Activated CD4-positive, alpha-beta memory T cell treated with anti-CD3 and anti-CD28 coated beads for 36 hours (primary cell): Measurements from ENCODE around the gene ARID5A. TPM values are rescaled to one million over a fixed set of nuclear protein-coding genes. Genes with fewer than 3 reads are reported as not detected.

Experiments
- CTCF ChIA-PET: fragments of 350-600 bp; sonication (Branson Sonifier 250); formaldehyde crosslinking; loops from one replicate; lab custom pipeline; 2021; ENCODE audit warnings: antibody characterized with exemption, inconsistent platforms; lab: Charles Lee
- POLR2A ChIA-PET: fragments of 350-600 bp; sonication (Branson Sonifier 250); formaldehyde crosslinking; loops from one replicate; lab custom pipeline; 2021; ENCODE audit warnings: antibody characterized with exemption; lab: Charles Lee
- DNase-seq: peaks from one replicate; pipeline ENCODE4 v3.0.0-alpha.2; 2020
- H3K27ac Mint-ChIP-seq: one replicate; pipeline ENCODE4 v1.8.0; 2021; ENCODE audit warnings: mixed read lengths
- H3K27me3 Mint-ChIP-seq: one replicate; pipeline ENCODE4 v1.8.0; 2021; ENCODE audit warnings: mixed read lengths
- H3K36me3 Mint-ChIP-seq: one replicate; pipeline ENCODE4 v1.8.0; 2021; ENCODE audit warnings: mixed read lengths
- H3K4me1 Mint-ChIP-seq: one replicate; pipeline ENCODE4 v1.8.0; 2021; ENCODE audit warnings: low read depth, mixed read lengths
- H3K4me3 Mint-ChIP-seq: one replicate; pipeline ENCODE4 v1.8.0; 2021; ENCODE audit warnings: mild to moderate bottlenecking, mixed read lengths
- H3K9me3 Mint-ChIP-seq: one replicate; pipeline ENCODE4 v1.8.0; 2021; ENCODE audit warnings: mixed read lengths
- intact Hi-C: fragments of 100-400 bp; cut with micrococcal nuclease; formaldehyde crosslinking; loops from one replicate; pipeline ENCODE4 v1.15.1; 2023
- total RNA-seq, 2 experiments: library from RNA; stranded (reverse); gene quantifications; one replicate each; pipeline ENCODE4 v1.2.3, GENCODE V29; 2021

Gene ARID5A
- total RNA-seq, 2 experiments from 2014 or later: 260 to 266 TPM

DNA sequence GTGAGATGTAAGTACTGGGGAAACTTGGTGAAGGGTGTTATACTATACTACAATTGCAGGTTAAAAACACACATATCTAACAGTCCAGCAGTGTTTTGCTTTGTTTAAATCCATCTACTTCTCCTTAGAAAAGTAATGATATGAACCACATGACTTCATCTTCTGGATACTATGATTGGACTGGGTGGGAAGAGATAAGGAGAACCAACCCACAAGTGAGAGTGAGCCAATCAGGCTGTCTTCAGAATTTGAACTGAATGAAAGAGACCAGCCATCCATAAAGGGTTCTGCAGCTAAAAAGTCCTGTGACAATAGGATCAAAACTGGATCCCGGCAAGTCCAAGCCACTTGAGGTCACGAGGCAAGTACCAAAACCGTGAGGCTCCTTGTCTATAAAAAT lies 54.9 kb downstream of the ARID5A start:
- peaks cover 47% of the 10 kb centered on the region for H3K36me3 Mint-ChIP-seq
- no peaks in the 10 kb centered on the region for H3K9me3 Mint-ChIP-seq
- POLR2A ChIA-PET: no interaction called here
- no peak for DNase-seq
- intact Hi-C loops: loop anchor here (5.0 kb wide), 1 partner anchor 46 kb away; the partner anchor contains the start of gene KANSL3
- no peak overlapping the region for H3K4me3 Mint-ChIP-seq
- CTCF ChIA-PET: no interaction called here
- H3K27me3 Mint-ChIP-seq: no peaks in the 10 kb centered on the region
- H3K27ac Mint-ChIP-seq: no peak overlapping the region
- peaks cover 46% of the 10 kb centered on the region for H3K4me1 Mint-ChIP-seq

DNA sequence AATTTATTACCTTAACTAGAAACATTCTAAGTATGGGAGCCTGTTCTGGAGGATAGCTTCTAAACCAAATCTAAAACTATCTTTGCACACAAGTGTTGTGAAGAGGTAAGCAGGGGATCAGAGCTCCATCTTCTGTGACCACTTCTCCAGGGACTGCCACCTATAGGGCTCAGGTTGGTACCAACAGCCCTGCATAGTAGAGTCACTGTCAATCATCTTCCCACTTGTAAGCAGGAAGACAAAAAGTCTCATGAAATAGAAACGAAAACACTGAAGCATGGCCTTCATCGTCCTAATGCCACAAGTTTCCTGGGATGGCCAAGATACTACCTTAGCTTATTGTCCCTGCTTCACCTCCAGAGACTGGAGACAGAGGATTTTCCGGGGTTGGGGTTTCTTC lies 57.7 kb downstream of the ARID5A start:
- Mint-ChIP-seq H3K27me3 (no peaks in the 10 kb centered on the region), H3K27ac (peak overlapping the region; percentile 96), H3K4me3 (no peak overlapping the region), H3K9me3 (no peaks in the 10 kb centered on the region), H3K4me1 (peaks cover 43% of the 10 kb centered on the region), H3K36me3 (peaks cover 49% of the 10 kb centered on the region)
- DNase-seq: no peak
- ChIA-PET CTCF (interaction anchor here (1.0 to 2.2 kb wide), 9 partner anchors 11 to 602 kb away, joined by 3 to 9 read pairs (median 3); partner anchors contain the start of gene ANKRD36), POLR2A (interaction anchor here (1.0 to 2.0 kb wide), 3 partner anchors 12 to 57 kb away, joined by 3 to 5 read pairs (median 4); no protein-coding TSS in a partner anchor)
- intact Hi-C loops: loop anchor here (1.0 to 5.0 kb wide), 2 partner anchors 23 to 43 kb away; partner anchors contain the start of gene KANSL3

DNA sequence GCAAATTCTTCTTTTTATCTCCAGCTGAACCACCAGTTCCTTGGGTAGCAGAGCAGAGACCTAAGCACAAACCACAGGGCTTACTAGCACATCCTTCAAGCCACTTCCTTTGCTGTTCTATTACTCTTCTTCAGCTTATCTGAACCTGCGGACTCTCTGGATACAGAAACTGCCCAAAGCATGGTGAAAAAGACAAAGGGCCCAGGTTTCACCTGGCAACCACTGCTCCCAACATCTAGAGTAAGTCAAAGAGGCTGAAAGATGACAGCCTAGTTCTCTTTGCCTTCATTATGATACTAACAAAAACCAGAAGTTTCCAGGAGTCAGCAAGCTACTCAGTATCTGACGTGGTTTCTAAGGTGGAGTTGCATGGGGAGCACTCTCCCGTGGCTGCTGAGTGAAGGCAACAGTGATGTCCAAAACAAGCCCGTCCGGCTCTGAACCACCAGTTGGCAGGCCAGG lies 58.2 kb downstream of the ARID5A start:
- POLR2A ChIA-PET: interaction anchor here (0.6 to 2.0 kb wide), 4 partner anchors 12 to 316 kb away, joined by 3 to 5 read pairs (median 4); no protein-coding TSS in a partner anchor

DNA sequence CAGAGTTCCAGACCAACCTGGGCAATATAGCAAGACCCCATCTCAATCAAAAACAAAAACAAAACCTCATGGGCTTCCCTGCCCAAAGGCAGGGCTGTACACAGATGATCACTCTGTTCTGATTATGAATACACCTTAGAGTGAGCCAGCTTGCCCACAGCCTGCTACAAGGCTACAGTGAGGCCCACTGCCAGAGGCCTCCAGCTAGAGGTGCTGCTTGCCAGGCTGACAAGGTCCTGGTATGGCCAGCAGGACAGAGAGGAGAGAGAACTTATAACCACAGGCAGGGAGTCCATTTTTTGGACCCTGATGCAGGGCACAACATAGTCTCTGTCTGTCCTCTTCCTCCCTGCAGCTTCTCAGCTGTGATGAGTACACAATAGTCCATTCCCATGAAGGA lies 60.0 kb downstream of the ARID5A start:
- no peak for DNase-seq
- POLR2A ChIA-PET: no interaction called here
- H3K4me1 Mint-ChIP-seq: peaks cover 49% of the 10 kb centered on the region
- intact Hi-C loops: no loop called here
- H3K27ac Mint-ChIP-seq: no peak overlapping the region
- no peaks in the 10 kb centered on the region for H3K27me3 Mint-ChIP-seq
- CTCF ChIA-PET: no interaction called here
- H3K36me3 Mint-ChIP-seq: peaks cover 58% of the 10 kb centered on the region
- H3K4me3 Mint-ChIP-seq: no peak overlapping the region
- H3K9me3 Mint-ChIP-seq: no peaks in the 10 kb centered on the region

More for the DNA sequence above, 58.2 kb downstream of the ARID5A start:
- H3K27me3 Mint-ChIP-seq: no peaks in the 10 kb centered on the region
- peaks cover 46% of the 10 kb centered on the region for H3K36me3 Mint-ChIP-seq
- H3K27ac Mint-ChIP-seq: peak overlapping the region; percentile 96
- DNase-seq: peak; percentile 53
- CTCF ChIA-PET: interaction anchor here (1.0 to 2.2 kb wide), 8 partner anchors 11 to 518 kb away, joined by 3 to 9 read pairs (median 4); partner anchors contain the start of gene ANKRD36
- no peaks in the 10 kb centered on the region for H3K9me3 Mint-ChIP-seq
- intact Hi-C loops: loop anchor here (1.0 to 5.0 kb wide), 2 partner anchors 23 to 43 kb away; partner anchors contain the start of gene KANSL3
- peaks cover 41% of the 10 kb centered on the region for H3K4me1 Mint-ChIP-seq
- H3K4me3 Mint-ChIP-seq: no peak overlapping the region

DNA sequence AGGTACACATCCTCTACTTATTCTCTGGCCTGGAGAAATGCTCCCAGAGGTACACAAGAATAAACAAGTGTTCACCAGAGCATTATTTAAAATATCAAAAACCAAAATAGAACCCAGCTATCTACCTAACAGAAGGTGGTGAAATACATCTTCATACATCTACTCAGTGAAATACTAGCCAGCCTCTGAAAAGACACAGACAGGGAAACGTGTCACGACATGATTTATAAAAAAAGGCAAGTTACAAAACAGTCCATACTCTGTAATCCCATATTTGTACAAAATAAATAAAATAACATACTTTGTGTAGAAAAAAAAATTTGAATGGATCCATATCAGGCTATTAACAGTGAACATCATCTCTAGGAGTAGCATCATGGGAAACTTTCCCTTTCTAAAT lies 63.4 kb downstream of the ARID5A start:
- ChIA-PET POLR2A (no interaction called here), CTCF (no interaction called here)
- Mint-ChIP-seq H3K27ac (peak overlapping the region; percentile 49), H3K9me3 (no peaks in the 10 kb centered on the region), H3K27me3 (no peaks in the 10 kb centered on the region), H3K36me3 (peaks cover 45% of the 10 kb centered on the region), H3K4me1 (peaks cover 30% of the 10 kb centered on the region), H3K4me3 (no peak overlapping the region)
- intact Hi-C loops: no loop called here
- DNase-seq: no peak

DNA sequence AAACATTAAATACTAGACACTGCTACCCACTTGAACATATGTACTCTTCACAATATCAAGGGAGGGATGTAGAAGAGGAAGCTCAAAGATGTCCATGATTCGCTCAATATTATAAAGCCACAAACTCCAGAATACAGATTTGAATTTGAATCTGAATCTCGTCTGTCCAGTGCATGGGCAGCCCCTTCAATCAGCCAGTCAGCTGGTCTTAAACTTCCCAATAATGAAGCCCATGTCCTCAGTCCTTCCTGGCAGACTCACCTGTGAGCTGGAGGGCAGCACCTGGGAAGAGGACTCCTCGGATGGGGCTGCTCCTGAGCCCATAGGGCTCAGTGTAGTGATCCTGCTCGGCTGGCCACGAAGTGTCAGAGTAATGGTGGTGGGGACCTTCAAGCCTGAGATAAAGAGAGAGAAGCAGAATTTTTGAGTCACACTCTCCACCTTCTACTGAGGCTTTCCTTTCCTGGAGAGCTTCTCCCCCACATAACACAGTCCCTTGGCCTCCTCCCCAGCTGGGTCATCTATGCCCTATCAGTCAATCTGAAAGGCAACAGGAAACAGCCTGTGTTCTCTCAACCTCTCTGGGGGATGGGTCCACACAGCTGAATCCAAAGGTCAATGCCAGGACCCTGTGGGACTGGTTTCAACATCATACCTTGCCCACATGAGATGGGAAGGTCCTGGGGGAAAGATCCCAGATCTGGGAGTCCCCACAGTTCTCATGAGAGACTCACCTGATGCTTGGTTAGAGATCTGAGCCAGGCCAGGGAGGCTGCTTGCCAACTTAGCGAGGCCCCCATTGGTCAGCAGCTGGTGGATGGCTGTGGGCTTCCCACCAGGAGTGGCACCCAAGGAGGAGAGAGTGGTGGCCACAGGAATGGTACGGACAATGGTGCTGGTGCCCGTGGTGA lies 65.1 kb downstream of the ARID5A start:
- ChIA-PET POLR2A (interaction anchor here (0.9 kb wide), 1 partner anchor 16 kb away, joined by 3 read pairs; no protein-coding TSS in a partner anchor), CTCF (interaction anchor here (0.6 to 1.7 kb wide), 2 partner anchors 159 to 204 kb away, joined by 3 to 4 read pairs; partner anchors contain the start of gene CNNM4)
- H3K36me3 Mint-ChIP-seq: peaks cover 44% of the 10 kb centered on the region
- no peaks in the 10 kb centered on the region for H3K27me3 Mint-ChIP-seq
- peaks cover 20% of the 10 kb centered on the region for H3K4me1 Mint-ChIP-seq
- intact Hi-C loops: no loop called here
- no peak overlapping the region for H3K4me3 Mint-ChIP-seq
- H3K9me3 Mint-ChIP-seq: no peaks in the 10 kb centered on the region
- peak overlapping the region; percentile 85 for H3K27ac Mint-ChIP-seq
- peak; percentile 64 for DNase-seq

Other genes starting within 250 kb of the ARID5A start
- gene SNRNP200, start 231.2 kb upstream of the ARID5A start, total RNA-seq: 100 to 1,000 TPM; 165 to 175 TPM
- gene ITPRIPL1, start 211.4 kb upstream of the ARID5A start, total RNA-seq: 10 to 100 TPM; 30.2 TPM
- gene NCAPH, start 201.0 kb upstream of the ARID5A start, total RNA-seq: 10 to 100 TPM; 96.9 to 98.8 TPM
- 1 to 10 TPM in 1 of 2 experiments, under 1 TPM in 1; 0.87 to 1.1 TPM for gene NEURL3, start 31.4 kb upstream of the ARID5A start, total RNA-seq
- gene KANSL3, start 101.6 kb downstream of the ARID5A start, total RNA-seq: 10 to 100 TPM; 33.7 to 39.4 TPM
- not detected for gene FER1L5, start 106.0 kb downstream of the ARID5A start, total RNA-seq
- gene LMAN2L, start 203.3 kb downstream of the ARID5A start, total RNA-seq: 1 to 10 TPM; 5.7 to 6.1 TPM
- 1 to 10 TPM; 7.5 to 8.2 TPM for gene CNNM4, start 224.2 kb downstream of the ARID5A start, total RNA-seq